Fibroblast of gingiva (primary cell): ENCODE measurements around the gene FADS2.
A peak's percentile ranks its signal among the peaks of the same experiment; 100 is the strongest.

Experiments
- DNase-seq: peaks from one replicate; pipeline ENCODE4 v3.0.0-alpha.2; 2011; ENCODE audit warnings: low read depth

Gene FADS2

GRCh38 chr11:61887839-61888494 is 59.9 kb downstream of the FADS2 start:
- peak; percentile 94 for DNase-seq

GRCh38 chr11:61888590-61888989 is 60.5 kb downstream of the FADS2 start:
- DNase-seq, result no peak

- DNase-seq, result no peak
These were observed 61.7 kb downstream of the FADS2 start for GRCh38 chr11:61889831-61890230.

- DNase-seq, result peak; percentile 62
These were observed 62.6 kb downstream of the FADS2 start for GRCh38 chr11:61890529-61891330.

GRCh38 chr11:61891331-61892084 is 63.4 kb downstream of the FADS2 start, which contains the start of gene FADS3:
Gene FADS3, minus strand, starts transcription at chr11:61891545. Its CDS starts 164 bp downstream, at chr11:61891381.
- DNase-seq, result peak; percentile 89

DNA sequence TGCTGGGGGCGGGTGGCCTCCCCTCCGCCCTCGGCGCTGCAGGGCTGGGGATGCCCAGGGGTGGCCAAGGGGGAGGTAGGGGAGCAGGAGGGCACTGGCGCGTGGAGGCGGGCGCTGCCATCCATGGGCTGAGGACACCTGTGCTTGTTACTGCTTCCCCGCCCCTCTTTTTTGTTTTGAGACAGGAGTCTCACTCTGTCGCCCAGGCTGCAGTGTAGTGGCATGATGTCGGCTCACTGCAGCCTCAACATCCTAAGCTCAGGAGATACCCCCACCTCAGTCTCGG is 63.9 kb downstream of the FADS2 start:
- DNase-seq, result no peak

GRCh38 chr11:61893981-61894380 is 65.9 kb downstream of the FADS2 start:
- peak; percentile 91 for DNase-seq

- peak; percentile 20 for DNase-seq
These were observed 67.1 kb downstream of the FADS2 start for GRCh38 chr11:61895046-61895717.

GRCh38 chr11:61895718-61896059 is 67.6 kb downstream of the FADS2 start:
- DNase-seq, result no peak

DNA sequence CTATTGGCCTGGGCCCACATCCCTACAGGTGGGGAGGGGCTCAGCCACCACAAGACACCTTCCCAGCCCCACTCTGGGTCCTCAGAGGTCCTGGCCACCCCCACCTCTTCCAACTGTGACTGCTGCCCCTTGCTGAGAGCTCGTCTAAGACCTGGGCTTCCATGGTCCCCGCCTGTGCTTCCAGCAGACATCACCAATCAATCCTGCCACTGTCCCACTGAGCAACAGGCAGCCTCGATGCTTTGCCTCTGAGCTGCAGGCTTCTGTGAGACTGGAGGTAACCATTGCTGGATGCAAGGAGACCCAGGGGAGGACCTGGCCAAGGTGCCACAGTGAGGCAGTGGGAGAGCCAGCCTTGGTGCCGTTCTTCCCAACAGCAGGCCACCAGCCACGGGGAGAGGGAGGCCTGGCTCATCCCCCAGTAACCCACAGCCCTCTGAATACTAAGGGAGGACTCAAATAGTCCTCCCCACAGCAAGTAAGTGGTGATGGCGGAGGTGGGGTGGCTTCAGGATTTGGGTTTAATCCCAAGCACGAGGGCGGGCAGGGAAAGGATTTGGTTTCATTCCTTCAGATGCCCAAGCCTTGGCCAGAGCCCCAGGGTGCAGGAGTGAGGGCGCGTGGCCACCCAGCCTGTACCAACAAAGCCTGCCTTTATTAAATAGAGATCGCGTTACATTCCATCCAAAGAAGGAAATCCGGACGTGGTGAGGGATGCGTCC is 68.7 kb downstream of the FADS2 start:
- peak; percentile 69 for DNase-seq

GRCh38 chr11:61897387-61898246 is 69.5 kb downstream of the FADS2 start:
- DNase-seq, result peak; percentile 42

DNA sequence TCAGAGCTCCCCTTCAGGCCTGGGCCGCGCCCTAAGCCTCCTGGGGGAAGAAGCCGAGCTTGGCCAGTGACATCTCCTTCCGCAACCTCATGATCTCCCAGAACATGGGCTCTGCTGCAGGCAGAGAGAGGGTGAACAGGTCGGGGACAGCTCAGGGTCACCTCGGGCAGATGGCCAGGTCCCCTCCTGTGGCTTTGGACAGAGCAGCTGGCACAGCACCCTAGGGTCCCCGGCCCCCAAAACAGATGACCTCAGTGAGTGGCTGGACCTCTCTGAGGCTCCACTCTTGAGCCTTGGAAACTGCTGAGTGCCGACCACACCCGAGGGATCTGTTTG is 70.1 kb downstream of the FADS2 start:
- no peak for DNase-seq

- peak; percentile 53 for DNase-seq
These were observed 71.2 kb downstream of the FADS2 start for GRCh38 chr11:61899146-61899841.

DNA sequence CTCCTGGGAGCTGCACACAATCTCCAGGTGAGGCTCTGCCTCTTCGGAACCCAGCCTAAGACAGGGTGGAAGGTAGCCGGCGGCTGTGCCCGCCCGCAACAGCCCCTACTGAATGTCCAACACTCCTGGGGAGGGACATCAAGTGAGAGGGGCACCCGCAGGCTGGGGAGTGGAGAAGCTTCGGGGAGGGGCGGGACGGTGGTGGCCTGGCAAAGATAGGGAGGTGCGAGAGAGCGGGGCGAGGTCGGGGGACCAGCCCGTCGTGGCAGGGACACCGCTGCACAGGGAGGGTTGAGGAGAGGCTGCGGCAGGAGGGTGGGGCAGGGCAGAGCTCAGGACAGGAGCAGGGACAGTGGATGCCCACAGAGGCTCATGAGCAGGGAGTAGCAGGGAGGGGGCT is 72.2 kb downstream of the FADS2 start:
- no peak for DNase-seq

DNA sequence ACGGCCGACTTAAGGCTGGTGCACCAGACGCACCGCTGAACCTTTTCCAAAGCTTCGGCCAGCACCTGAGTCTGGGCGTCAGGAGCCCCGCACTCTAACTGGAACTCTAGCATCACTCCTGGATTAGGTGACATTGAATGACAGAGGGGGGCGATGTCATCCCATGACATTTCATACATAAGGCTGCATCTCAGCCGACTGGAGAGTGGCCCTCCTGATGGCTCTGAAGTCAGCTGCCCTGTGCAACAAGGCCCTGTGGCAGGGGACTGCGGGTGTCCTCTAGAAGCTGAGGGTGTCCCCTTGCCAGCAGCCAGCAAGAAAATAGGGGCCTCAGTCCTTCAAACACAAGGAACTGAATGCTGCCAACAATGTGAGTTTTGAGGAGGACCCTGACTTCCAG is 73.3 kb downstream of the FADS2 start:
- DNase-seq, result no peak

- no peak for DNase-seq
These were observed 74.2 kb downstream of the FADS2 start for GRCh38 chr11:61902313-61902712.

DNA sequence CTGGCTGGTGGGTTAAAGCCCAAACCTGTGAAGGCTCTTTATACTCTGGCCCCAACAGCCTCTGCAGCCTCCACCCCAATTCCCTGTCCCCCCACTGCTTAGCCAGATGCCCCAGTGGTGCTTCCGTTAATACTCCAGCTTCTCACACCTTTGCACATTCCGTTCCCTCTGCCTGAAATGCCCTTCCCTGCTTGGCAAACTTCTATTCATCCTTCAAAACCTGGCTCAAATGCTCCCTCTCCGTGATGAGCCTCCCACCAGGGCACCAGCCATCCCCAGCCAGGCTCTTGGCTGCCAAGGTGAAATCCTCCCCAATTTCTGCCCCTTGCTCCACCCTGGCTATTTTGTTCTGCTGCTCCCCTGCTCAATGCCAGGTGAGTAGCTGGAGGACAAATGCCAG is 75.7 kb downstream of the FADS2 start:
- no peak for DNase-seq

DNA sequence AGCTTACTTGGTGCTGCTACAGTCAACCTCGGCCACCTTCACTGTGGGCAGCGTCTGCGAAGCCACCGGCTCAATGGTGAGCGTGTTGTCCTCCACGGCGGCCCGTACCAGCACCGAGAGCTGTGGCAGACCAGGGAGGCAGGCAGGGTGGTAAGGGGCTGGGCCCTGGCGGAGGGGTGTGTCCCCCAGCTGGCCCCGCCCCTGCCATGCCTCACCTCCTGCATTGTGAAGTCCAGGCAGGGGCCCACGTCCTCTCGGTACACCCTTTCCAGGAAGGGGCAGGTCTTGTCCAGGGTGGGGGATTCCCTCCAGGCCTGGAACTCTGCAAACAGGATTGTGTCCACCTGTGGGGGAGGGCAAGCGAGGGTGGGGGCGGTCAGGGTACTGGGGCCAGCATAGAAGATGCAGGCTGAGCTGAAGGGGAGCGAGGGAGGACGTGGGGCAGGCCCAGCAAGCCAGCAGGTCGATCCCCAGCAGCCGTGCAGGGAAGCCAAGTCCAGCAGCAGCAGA is 76.5 kb downstream of the FADS2 start:
- no peak for DNase-seq

- no peak for DNase-seq
These were observed 77.1 kb downstream of the FADS2 start for GRCh38 chr11:61905067-61905696.
